K562 treated with DMSO at 1 percent for 24 hours (cell line): ENCODE results near the gene LRBA. TPM values are rescaled to one million over a fixed set of nuclear protein-coding genes. Genes with fewer than 3 reads are reported as not detected.

Experiments
- total RNA-seq: library from RNA; unstranded; fragments of 300-600 nt; gene quantifications from 2 replicates; pipeline ENCODE4 v1.2.3, GENCODE V29; 2022; ENCODE audit warnings: low read depth; ENCODE audit not compliant: insufficient read depth

The LRBA gene
- total RNA-seq: 54.4 and 55.4 TPM in 2 replicates

GRCh38 chr4:151014521-151015458 is at the start of gene LRBA:
LRBA (minus strand) TSS chr4:151015284; CDS start chr4:151014642, 642 bp downstream.

GRCh38 chr4:150582146-150582872 is 432.8 kb downstream of the LRBA start, which contains the start of gene MAB21L2:
MAB21L2 (plus strand) TSS chr4:150582151; CDS start chr4:150583030, 879 bp downstream.

Other genes with a start within 250 kb of the LRBA start
- gene RPS3A, start 84.3 kb upstream of the LRBA start, total RNA-seq: 3,602 and 4,023 TPM in 2 replicates